Large intestine (tissue), 3 donors: Measurements from ENCODE around the gene DLG5. TPM values are rescaled to one million over a fixed set of nuclear protein-coding genes. Genes with fewer than 3 reads are reported as not detected.

Experiments
- DNase-seq, 2 donors: peaks; one replicate each; pipeline versions ENCODE4 v3.0.0 to v3.0.0-alpha.2; 2013
- H3K27ac ChIP-seq: one replicate; pipeline ENCODE4 v1.5.1; 2013; ENCODE audit warnings: low read length
- H3K27me3 ChIP-seq: 2 replicates; pipeline ENCODE4 v1.6.1; 2013; ENCODE audit warnings: low read length; ENCODE audit not compliant: control insufficient read depth, insufficient read depth
- H3K36me3 ChIP-seq: 2 replicates; pipeline ENCODE4 v1.6.1; 2013; ENCODE audit warnings: low read length; ENCODE audit not compliant: control insufficient read depth, insufficient read depth
- H3K4me1 ChIP-seq: one replicate; pipeline ENCODE4 v1.6.1; 2013; ENCODE audit warnings: low read length; ENCODE audit not compliant: control insufficient read depth, insufficient read depth
- H3K4me3 ChIP-seq: one replicate; pipeline ENCODE4 v1.5.1; 2013; ENCODE audit warnings: low read length
- H3K9me3 ChIP-seq: one replicate; pipeline ENCODE4 v1.6.1; 2013; ENCODE audit warnings: mild to moderate bottlenecking, low read depth, low read length, moderate library complexity; ENCODE audit not compliant: control insufficient read depth
- WGBS: methylation state at CpG from one replicate; pipeline ENCODE4 v1.1.5; 2013; ENCODE audit warnings: low lambda C conversion rate; ENCODE audit not compliant: insufficient coverage; 5-methylcytosine and 5-hydroxymethylcytosine counted together
- polyA plus RNA-seq: library from polyadenylated mRNA; unstranded; fragments of 120-200 nt; gene quantifications from one replicate; pipeline ENCODE4 v1.2.1, GENCODE V29; 2013

The DLG5 gene
- polyA plus RNA-seq, 1 donor: 34.4 TPM

DNA sequence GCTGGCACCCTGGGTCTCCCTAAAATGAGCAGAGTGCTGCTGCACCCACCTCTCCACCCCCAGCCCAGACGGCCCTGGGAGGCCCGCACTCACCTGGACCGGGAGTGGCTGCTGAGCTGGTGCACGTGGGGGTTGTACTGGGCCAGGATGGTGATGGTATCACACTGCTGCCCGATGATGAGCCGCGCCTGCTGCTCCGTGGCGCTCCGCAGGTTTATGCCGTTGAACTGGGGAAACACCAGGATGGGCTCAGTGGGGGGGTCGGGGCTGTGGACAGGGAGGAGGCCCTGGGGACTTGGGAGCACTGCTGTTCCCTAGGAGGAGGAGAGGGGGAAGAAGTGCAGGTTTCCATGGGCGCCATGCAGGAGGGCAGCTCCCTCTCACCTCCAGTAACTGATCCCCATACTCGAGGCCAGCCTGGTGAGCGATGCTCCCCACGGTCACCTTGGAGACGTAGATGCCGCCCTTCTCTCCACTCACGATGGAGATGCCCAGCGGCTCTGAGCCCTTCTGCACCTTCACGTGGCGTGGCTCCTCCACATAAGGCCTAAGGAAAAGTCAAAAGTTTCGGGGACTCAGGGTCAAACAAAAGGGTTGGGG, 114.6 kb downstream of the DLG5 start:
- no peaks in the 10 kb centered on the region for H3K9me3 ChIP-seq
- no CpG with 5 or more reads among the region's 23 CpGs for WGBS
- H3K36me3 ChIP-seq: peaks cover 88% of the 10 kb centered on the region
- H3K4me1 ChIP-seq: no peaks in the 10 kb centered on the region
- no peak for DNase-seq
- no peak overlapping the region for H3K27ac ChIP-seq
- H3K27me3 ChIP-seq: no peaks in the 10 kb centered on the region
- H3K4me3 ChIP-seq: no peak overlapping the region

DNA sequence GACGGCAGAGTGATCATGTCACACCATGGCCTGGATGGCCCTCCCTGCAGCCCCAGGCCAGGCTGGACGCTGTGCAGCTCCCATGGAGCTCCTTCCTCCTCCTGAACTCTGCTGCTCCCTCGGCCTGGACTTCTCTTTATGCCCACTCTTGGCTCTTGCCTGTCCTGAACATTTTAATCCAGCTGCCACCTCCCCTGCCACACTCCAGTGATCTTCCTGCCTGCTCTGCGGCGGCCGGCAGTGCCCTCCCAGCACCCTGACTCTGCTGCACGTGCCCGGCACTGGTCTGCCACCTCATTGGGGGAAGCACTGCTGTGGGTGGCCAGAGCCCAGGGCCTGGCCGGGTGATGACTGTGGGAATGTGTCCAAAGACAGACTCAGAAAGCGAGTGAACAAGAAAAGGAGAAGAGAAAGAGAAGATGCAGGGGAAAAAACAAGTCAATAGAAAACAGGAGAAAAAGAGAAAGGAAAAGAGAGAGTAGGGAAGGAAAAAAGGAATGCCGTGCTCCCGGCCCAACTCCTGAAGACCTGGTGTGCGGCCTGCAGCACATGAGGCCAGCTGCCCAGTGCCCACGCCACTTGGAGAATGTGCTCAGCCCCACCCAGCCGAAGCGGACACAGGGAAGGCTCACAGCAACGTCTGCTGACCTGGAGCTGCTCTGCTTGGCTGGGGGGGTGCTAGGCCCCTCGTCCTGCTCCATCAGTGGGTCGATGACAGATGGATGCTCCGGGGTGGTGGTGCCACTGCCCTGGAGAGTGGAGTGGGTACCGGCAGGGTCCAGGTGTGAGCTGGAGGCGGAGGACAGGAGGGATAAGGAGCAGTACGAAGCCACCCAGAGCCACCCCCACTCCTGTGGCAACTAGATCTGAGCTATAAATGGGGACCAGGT, 115.9 kb downstream of the DLG5 start:
- Histone ChIP-seq H3K36me3 (peaks cover 88% of the 10 kb centered on the region), H3K27ac (no peak overlapping the region), H3K4me3 (no peak overlapping the region), H3K27me3 (no peaks in the 10 kb centered on the region), H3K9me3 (no peaks in the 10 kb centered on the region), H3K4me1 (no peaks in the 10 kb centered on the region)
- WGBS: 96% methylated on average over 5 of the region's 23 CpGs
- no peak for DNase-seq

GRCh38 chr10:77809336-77809735, 117.2 kb downstream of the DLG5 start:
- no CpG with 5 or more reads among the region's 8 CpGs for WGBS
- no peak for DNase-seq
- Histone ChIP-seq H3K4me1 (no peaks in the 10 kb centered on the region), H3K27ac (no peak overlapping the region), H3K4me3 (no peak overlapping the region), H3K27me3 (no peaks in the 10 kb centered on the region), H3K9me3 (no peaks in the 10 kb centered on the region), H3K36me3 (peaks cover 90% of the 10 kb centered on the region)

GRCh38 chr10:77807706-77808105, 118.8 kb downstream of the DLG5 start:
- Histone ChIP-seq H3K36me3 (peaks cover 89% of the 10 kb centered on the region), H3K4me1 (no peaks in the 10 kb centered on the region), H3K9me3 (no peaks in the 10 kb centered on the region), H3K27me3 (no peaks in the 10 kb centered on the region), H3K27ac (no peak overlapping the region), H3K4me3 (no peak overlapping the region)
- WGBS: no CpG with 5 or more reads among the region's 9 CpGs
- DNase-seq: no peak

DNA sequence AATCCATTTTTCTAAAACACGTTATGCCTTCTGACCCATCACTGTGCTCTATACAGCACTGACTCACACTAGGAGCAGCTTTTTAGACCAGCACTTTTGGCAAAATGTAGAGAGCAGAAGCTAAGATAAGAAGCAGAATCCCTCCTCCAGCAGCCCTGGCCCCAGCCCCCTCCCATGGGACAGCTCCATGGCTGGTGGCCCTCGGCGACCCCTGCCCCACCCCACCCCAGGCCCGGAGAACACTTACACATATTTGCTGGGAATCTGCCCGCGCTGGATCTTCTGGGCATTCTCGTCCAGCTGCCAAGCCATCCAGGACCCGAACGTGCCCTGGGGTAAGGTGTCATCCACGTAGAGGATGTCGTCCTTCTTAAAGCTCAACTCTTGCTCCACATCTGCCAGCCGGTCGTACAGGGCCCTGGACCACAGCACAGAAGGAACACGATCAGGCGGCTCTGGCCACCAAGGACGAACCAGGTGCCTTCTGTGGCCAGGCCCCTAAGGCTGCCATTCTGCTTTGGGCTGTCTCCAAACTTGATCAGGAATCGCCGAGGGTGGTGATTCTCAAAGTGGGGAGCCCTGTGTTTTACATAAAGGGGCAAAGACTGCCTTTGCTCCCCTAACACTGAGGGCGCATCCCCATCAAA, 119.9 kb downstream of the DLG5 start:
- DNase-seq: no peak
- Histone ChIP-seq H3K27ac (no peak overlapping the region), H3K36me3 (peaks cover 87% of the 10 kb centered on the region), H3K9me3 (no peaks in the 10 kb centered on the region), H3K4me3 (no peak overlapping the region), H3K4me1 (no peaks in the 10 kb centered on the region), H3K27me3 (no peaks in the 10 kb centered on the region)
- WGBS: 100% methylated on average over 1 of the region's 19 CpGs

- Histone ChIP-seq H3K36me3 (peaks cover 87% of the 10 kb centered on the region), H3K27ac (no peak overlapping the region), H3K9me3 (no peaks in the 10 kb centered on the region), H3K4me3 (no peak overlapping the region), H3K4me1 (no peaks in the 10 kb centered on the region), H3K27me3 (no peaks in the 10 kb centered on the region)
- WGBS: no CpG with 5 or more reads among the region's 14 CpGs
- DNase-seq: no peak
Observed at GRCh38 chr10:77805676-77806075, 120.9 kb downstream of the DLG5 start.

DNA sequence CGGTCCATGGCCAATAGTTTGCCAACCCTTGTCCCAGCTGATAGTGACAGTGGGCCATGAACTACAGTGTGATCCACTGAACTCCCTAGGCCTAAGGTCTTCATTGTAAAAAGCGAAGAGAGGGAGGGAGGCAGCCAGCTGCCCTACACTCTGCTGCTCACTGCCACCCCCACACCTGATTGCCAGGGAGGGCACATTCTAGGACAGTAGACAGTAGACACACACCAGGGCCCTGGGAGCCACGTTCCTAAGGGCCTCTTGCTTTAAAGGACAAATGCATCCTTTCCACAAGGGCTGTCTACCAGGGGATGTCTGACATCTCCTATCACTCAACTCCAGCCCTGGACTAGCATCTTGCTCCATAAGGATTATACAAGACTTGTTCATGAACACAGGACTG, 122.2 kb downstream of the DLG5 start:
- Histone ChIP-seq H3K27ac (no peak overlapping the region), H3K4me1 (no peaks in the 10 kb centered on the region), H3K9me3 (no peaks in the 10 kb centered on the region), H3K27me3 (no peaks in the 10 kb centered on the region), H3K4me3 (no peak overlapping the region), H3K36me3 (peaks cover 87% of the 10 kb centered on the region)
- WGBS: no CpG with 5 or more reads among the region's 3 CpGs
- DNase-seq: no peak

GRCh38 chr10:77801474-77802161, 124.9 kb downstream of the DLG5 start:
- DNase-seq: no peak
- 88% methylated on average over 3 of the region's 14 CpGs for WGBS
- Histone ChIP-seq H3K27ac (no peak overlapping the region), H3K27me3 (no peaks in the 10 kb centered on the region), H3K36me3 (peaks cover 89% of the 10 kb centered on the region), H3K4me3 (no peak overlapping the region), H3K4me1 (no peaks in the 10 kb centered on the region), H3K9me3 (no peaks in the 10 kb centered on the region)

DNA sequence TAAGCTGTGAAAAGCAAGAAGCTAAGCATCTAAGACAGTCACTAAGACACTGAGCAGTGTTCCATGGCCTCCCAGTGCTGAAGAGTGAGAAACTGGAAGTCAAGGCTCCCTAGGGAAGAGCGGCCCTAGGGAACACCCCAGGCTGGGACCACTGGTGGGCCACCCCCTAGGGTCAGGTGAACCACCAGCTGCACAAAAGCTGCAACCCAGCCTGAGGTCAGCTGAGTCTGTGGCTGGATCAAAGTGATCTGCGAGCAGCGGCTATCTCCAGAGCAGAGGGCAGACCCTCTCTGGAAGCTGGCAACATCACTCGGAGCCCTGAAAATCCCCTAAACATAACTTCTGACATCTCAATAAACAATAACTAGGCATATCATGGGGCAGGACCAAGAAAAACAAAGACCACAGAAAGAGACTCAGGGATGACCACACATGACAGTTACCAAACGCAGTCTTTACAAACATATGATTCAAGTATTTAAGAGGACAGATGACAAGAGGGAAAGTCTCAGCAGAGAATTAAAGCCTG, 125.8 kb downstream of the DLG5 start:
- H3K9me3 ChIP-seq: no peaks in the 10 kb centered on the region
- H3K27me3 ChIP-seq: no peaks in the 10 kb centered on the region
- H3K27ac ChIP-seq: no peak overlapping the region
- H3K4me3 ChIP-seq: no peak overlapping the region
- DNase-seq: no peak
- WGBS: 82% methylated on average over 1 of the region's 5 CpGs
- no peaks in the 10 kb centered on the region for H3K4me1 ChIP-seq
- peaks cover 89% of the 10 kb centered on the region for H3K36me3 ChIP-seq

DNA sequence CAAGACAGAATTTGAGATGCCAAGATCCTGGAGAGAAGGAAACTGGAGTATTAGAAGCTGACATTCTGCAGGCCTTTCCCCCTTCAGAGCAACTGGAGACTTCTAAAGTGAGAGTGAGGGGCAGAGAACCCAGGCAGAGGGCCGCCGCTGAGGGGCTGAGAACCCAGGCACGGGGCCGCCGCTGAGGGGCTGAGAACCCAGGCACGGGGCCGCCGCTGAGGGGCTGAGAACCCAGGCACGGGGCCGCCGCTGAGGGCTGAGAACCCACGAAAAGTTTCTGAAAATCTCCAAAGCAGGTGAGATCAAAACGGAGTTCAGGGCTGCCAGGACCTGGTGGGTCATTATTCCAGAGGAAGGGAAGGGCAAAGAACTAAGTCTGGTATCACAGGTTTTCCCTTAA, 126.2 kb downstream of the DLG5 start:
- no peak for DNase-seq
- Histone ChIP-seq H3K4me3 (no peak overlapping the region), H3K9me3 (no peaks in the 10 kb centered on the region), H3K36me3 (peaks cover 89% of the 10 kb centered on the region), H3K27me3 (no peaks in the 10 kb centered on the region), H3K4me1 (no peaks in the 10 kb centered on the region), H3K27ac (no peak overlapping the region)
- WGBS: no CpG with 5 or more reads among the region's 13 CpGs
